IMR-90 (cell line): Measurements from ENCODE around the gene PCDH1. TPM values are rescaled to one million over a fixed set of nuclear protein-coding genes. Genes with fewer than 3 reads are reported as not detected.

ENCODE experiments used
- ATAC-seq: fragments of 200-7000 bp; cut with Tn5 transposase; 2 replicates; pipeline ENCODE4 v1.9.1; 2020; ENCODE audit warnings: low read depth, mild to moderate bottlenecking, moderate library complexity
- BruUV-seq: library from RNA; stranded (reverse); fragments of 400-500 nt; replicated peaks from 2 replicates; lab custom pipeline; 2021; lab: Mats Ljungman, UMichigan
- CTCF ChIA-PET: fragments of 300-600 bp; formaldehyde crosslinking; extraction: SDS; loops from one replicate; lab custom pipeline; 2021; ENCODE audit warnings: antibody characterized with exemption; lab: Yijun Ruan, JAX
- POLR2A ChIA-PET: fragments of 300-600 bp; sonication (Branson Sonifier 250); formaldehyde crosslinking; loops from one replicate; lab custom pipeline; 2022; ENCODE audit warnings: antibody characterized with exemption; ENCODE audit not compliant: unreplicated experiment; lab: Charles Lee
- DNase-seq: peaks from one replicate; pipeline ENCODE4 v3.0.0; 2013
- H2AFZ ChIP-seq: replicated peaks from 2 replicates; pipeline ENCODE3; 2013; ENCODE audit warnings: low read length, mild to moderate bottlenecking; ENCODE audit not compliant: poor library complexity
- H2AK5ac ChIP-seq: 2 replicates; pipeline ENCODE4 v1.6.1; 2013; ENCODE audit warnings: low read depth, low read length, inconsistent platforms
- H2AK9ac ChIP-seq: replicated peaks from 2 replicates; pipeline ENCODE3; 2013; ENCODE audit warnings: mild to moderate bottlenecking, low read depth, low read length, moderate library complexity; ENCODE audit not compliant: poor library complexity
- H2BK120ac ChIP-seq: 2 replicates; pipeline ENCODE4 v1.6.1; 2013; ENCODE audit warnings: low read depth, low read length, inconsistent platforms
- H2BK15ac ChIP-seq: 3 replicates; pipeline ENCODE4 v1.6.1; 2013; ENCODE audit warnings: low read depth, low read length, inconsistent platforms
- H2BK20ac ChIP-seq: 2 replicates; pipeline ENCODE4 v1.6.1; 2013; ENCODE audit warnings: low read depth, mild to moderate bottlenecking, inconsistent platforms, low read length, moderate library complexity
- H2BK5ac ChIP-seq: 2 replicates; pipeline ENCODE4 v1.6.1; 2013; ENCODE audit warnings: mild to moderate bottlenecking, low read depth, low read length, inconsistent platforms; ENCODE audit not compliant: poor library complexity, severe bottlenecking
- H3K14ac ChIP-seq: replicated peaks from 2 replicates; pipeline ENCODE4 v1.6.1; 2013; ENCODE audit warnings: low read depth, low read length, inconsistent platforms
- H3K18ac ChIP-seq: 2 replicates; pipeline ENCODE4 v1.6.1; 2013; ENCODE audit warnings: low read depth, low read length, control low read depth
- H3K23ac ChIP-seq: 2 replicates; pipeline ENCODE4 v1.6.1; 2013; ENCODE audit warnings: low read depth, low read length, inconsistent platforms
- H3K27ac ChIP-seq: 2 replicates; pipeline ENCODE4 v1.5.1; 2013; ENCODE audit warnings: mild to moderate bottlenecking, control low read depth, low read length; ENCODE audit not compliant: insufficient read depth
- H3K27me3 ChIP-seq: 2 replicates; pipeline ENCODE4 v1.6.1; 2013; ENCODE audit warnings: low read length; ENCODE audit not compliant: control insufficient read depth, insufficient read depth
- H3K36me3 ChIP-seq: 2 replicates; pipeline ENCODE4 v1.6.1; 2013; ENCODE audit warnings: low read length, mixed read lengths; ENCODE audit not compliant: control insufficient read depth, insufficient read depth
- H3K4ac ChIP-seq: 2 replicates; pipeline ENCODE4 v1.6.1; 2013; ENCODE audit warnings: low read depth, low read length, inconsistent platforms
- H3K4me1 ChIP-seq: 2 replicates; pipeline ENCODE4 v1.6.1; 2013; ENCODE audit warnings: low read length, mixed read lengths; ENCODE audit not compliant: control insufficient read depth, insufficient read depth
- H3K4me2 ChIP-seq: 2 replicates; pipeline ENCODE4 v1.6.1; 2013; ENCODE audit warnings: low read depth, mild to moderate bottlenecking, control low read depth, low read length, moderate library complexity
- H3K4me3 ChIP-seq: 2 replicates; pipeline ENCODE4 v1.5.1; 2013; ENCODE audit warnings: low read depth, mild to moderate bottlenecking, control low read depth, low read length, moderate library complexity; ENCODE audit not compliant: insufficient read depth
- H3K56ac ChIP-seq: 2 replicates; pipeline ENCODE4 v1.6.1; 2013; ENCODE audit warnings: low read length, inconsistent platforms; ENCODE audit not compliant: insufficient read depth; ENCODE audit errors: extremely low read depth
- H3K79me1 ChIP-seq, 2 experiments: 2 replicates each; pipeline ENCODE4 v1.6.1; 2013; ENCODE audit warnings: low read length in 2 of 2, inconsistent platforms in 1 of 2, low read depth in 1 of 2
- H3K9ac ChIP-seq: 2 replicates; pipeline ENCODE4 v1.6.1; 2013; ENCODE audit warnings: low read depth, low read length, control low read depth
- H3K9me1 ChIP-seq: 2 replicates; pipeline ENCODE4 v1.6.1; 2013; ENCODE audit warnings: low read length, inconsistent platforms; ENCODE audit not compliant: insufficient read depth
- H3K9me3 ChIP-seq: 2 replicates; pipeline ENCODE4 v1.6.1; 2013; ENCODE audit warnings: low read length; ENCODE audit not compliant: control insufficient read depth, insufficient read depth
- H4K20me1 ChIP-seq: 2 replicates; pipeline ENCODE4 v1.6.1; 2013; ENCODE audit warnings: low read length, inconsistent platforms; ENCODE audit not compliant: insufficient read depth
- H4K5ac ChIP-seq: 2 replicates; pipeline ENCODE4 v1.6.1; 2013; ENCODE audit warnings: mild to moderate bottlenecking, low read depth, low read length, control low read depth
- H4K8ac ChIP-seq, 2 experiments: 2 replicates each; pipeline ENCODE4 v1.6.1; 2013; ENCODE audit warnings: low read depth in 2 of 2, low read length in 2 of 2, control low read depth in 1 of 2, inconsistent platforms in 1 of 2
- H4K91ac ChIP-seq: 2 replicates; pipeline ENCODE4 v1.6.1; 2013; ENCODE audit warnings: low read depth, low read length, inconsistent platforms; ENCODE audit not compliant: insufficient read depth
- BHLHE40 ChIP-seq: fragments of 150-350 bp; IDR thresholded peaks from 2 replicates; pipeline ENCODE4 v1.6.1; 2016; ENCODE audit warnings: mild to moderate bottlenecking, low read depth, low read length
- CHD1 ChIP-seq: IDR thresholded peaks from 2 replicates; pipeline ENCODE4 v1.6.1; 2012; ENCODE audit warnings: low read depth, low read length, improper control_type of control experiment
- FOS ChIP-seq: fragments of 150-350 bp; IDR thresholded peaks from 2 replicates; pipeline ENCODE4 v1.6.1; 2016; ENCODE audit warnings: low read depth, low read length
- MAFK ChIP-seq: IDR thresholded peaks from 2 replicates; pipeline ENCODE4 v1.6.1; 2012; ENCODE audit warnings: low read depth, low read length, improper control_type of control experiment
- USF2 ChIP-seq: fragments of 150-350 bp; IDR thresholded peaks from 2 replicates; pipeline ENCODE4 v1.6.1; 2017; ENCODE audit warnings: mild to moderate bottlenecking, antibody characterized with exemption, low read length, low read depth
- WGBS, 2 experiments: methylation state at CpG; one replicate each; pipeline versions ENCODE4 v1.1.5 to v1.1.7; 2013; ENCODE audit warnings: missing lambda C conversion rate in 2 of 2; ENCODE audit not compliant: insufficient read length in 1 of 2; ENCODE audit errors: extremely low coverage in 2 of 2; 5-methylcytosine and 5-hydroxymethylcytosine counted together
- dilution Hi-C: fragments of 300-500 bp; cut with HindIII; formaldehyde crosslinking; loops from one replicate; pipeline ENCODE4 v1.14.3; 2018; ENCODE audit warnings: low sequenced_read_pairs; ENCODE audit not compliant: unreplicated experiment
- in situ Hi-C: fragments of 300-500 bp; cut with MboI; formaldehyde crosslinking; loops from 3 replicates; pipeline ENCODE4 v1.14.3; 2019; ENCODE audit warnings: low sequenced_read_pairs, inconsistent platforms, mixed read lengths
- intact Hi-C: fragments of 100-400 bp; cut with micrococcal nuclease; formaldehyde crosslinking; loops from 2 replicates; pipeline ENCODE4 v1.10.0; 2022
- polyA plus RNA-seq, 3 experiments: library from polyadenylated mRNA; depleted of rRNA; stranded (reverse); fragments of >200 nt; gene quantifications; 2 replicates each; pipeline ENCODE4 v1.2.3, GENCODE V29; 2012; ENCODE audit warnings: low replicate concordance in 1 of 3
- total RNA-seq: library from RNA; depleted of rRNA; stranded (reverse); fragments of >200 nt; gene quantifications from 2 replicates; pipeline ENCODE4 v1.2.3, GENCODE V29; 2012

Gene PCDH1
- total and polyA plus RNA-seq, 2 of the 4 experiments (the other 2 are of a cell fraction), result 0.74 to 0.90 TPM

GRCh38 chr5:141848744-141849414 is 29.3 kb downstream of the PCDH1 start:
- TF ChIP-seq CHD1 (no peak), BHLHE40 (peak; percentile 43), FOS (no peak; the same call in 1 of the 2 replicates), MAFK (no peak), USF2 (no peak)
- 17% methylated on average over 3 of the region's 19 CpGs; no CpG with 5 or more reads in 1 of the 2 experiments for WGBS, 2 experiments
- intact Hi-C loops, result no loop called here

More at GRCh38 chr5:141848744-141849414, 29.3 kb downstream of the PCDH1 start:
- peak overlapping the region; percentile 96 for H3K4ac ChIP-seq
- in situ Hi-C loops (no loop called here), dilution Hi-C loops (no loop called here)
- peak overlapping the region; percentile 51 for H3K18ac ChIP-seq
- peaks cover 16% of the 10 kb centered on the region for H3K9me1 ChIP-seq
- DNase-seq (peak; percentile 66), ATAC-seq (peak; percentile 38)
- H4K5ac ChIP-seq, result peak overlapping the region; percentile 71
- peak overlapping the region; percentile 85 for H2BK120ac ChIP-seq
- peaks cover 7% of the 10 kb centered on the region for H3K4me1 ChIP-seq
- H3K56ac ChIP-seq, result peak overlapping the region; percentile 75
- CTCF ChIA-PET, result no interaction called here
- no peaks in the 10 kb centered on the region for H3K36me3 ChIP-seq
- H3K27me3 ChIP-seq, result no peaks in the 10 kb centered on the region
- no TSS peak for BruUV-seq
- H4K91ac ChIP-seq, result peak overlapping the region; percentile 89
- peak overlapping the region; percentile 83 for H3K14ac ChIP-seq
- H3K4me3 ChIP-seq, result peak overlapping the region; percentile 66
- H4K20me1 ChIP-seq, result no peaks in the 10 kb centered on the region
- H2BK15ac ChIP-seq, result peak overlapping the region; percentile 46; the same call in 2 of the 3 replicates
- no peaks in the 10 kb centered on the region for H3K9me3 ChIP-seq
- H3K4me2 ChIP-seq, result peak overlapping the region; percentile 71
- peak overlapping the region; percentile 80 for H2AK5ac ChIP-seq
- H2AK9ac ChIP-seq, result peak overlapping the region; percentile 96
- peak overlapping the region; percentile 80 for H3K23ac ChIP-seq
- H4K8ac ChIP-seq, result peak overlapping the region; percentile 80 to 96
- H2BK5ac ChIP-seq, result peak overlapping the region; percentile 75
- 0 out of 4 replicates have a peak, but pooled peaks cover 0 to 3% of the 10 kb centered on the region in 2 experiments for H3K79me1 ChIP-seq
- H3K9ac ChIP-seq, result peak overlapping the region; percentile 67
- peak overlapping the region; percentile 95 for H2AFZ ChIP-seq
- peak overlapping the region; percentile 76 for H3K27ac ChIP-seq
- POLR2A ChIA-PET, result no interaction called here
- H2BK20ac ChIP-seq, result peak overlapping the region; percentile 63
